Sigmoid colon (tissue), 7 donors: Measurements from ENCODE around the gene MYBPC1. TPM values are rescaled to one million over a fixed set of nuclear protein-coding genes. Genes with fewer than 3 reads are reported as not detected.

Source experiments
- DNase-seq: peaks from one replicate; pipeline ENCODE4 v3.0.0-alpha.2; 2019
- H3K27ac ChIP-seq, 4 donors: fragments of 200-600 bp; sonication (generic); one replicate each; pipeline ENCODE4 v1.5.1; 2016 to 2019; ENCODE audit warnings: mild to moderate bottlenecking in 1 of 4
- H3K27me3 ChIP-seq, 3 donors: fragments of 200-600 bp; sonication (generic); one replicate each; pipeline ENCODE4 v1.5.1; 2019; ENCODE audit warnings: mild to moderate bottlenecking in 1 of 3
- H3K36me3 ChIP-seq, 4 donors: fragments of 200-600 bp; sonication (generic); one replicate each; pipeline ENCODE4 v1.5.1; 2016 to 2019
- H3K4me1 ChIP-seq, 4 donors: fragments of 200-600 bp; sonication (generic); one replicate each; pipeline ENCODE4 v1.5.1; 2017 to 2019
- H3K4me3 ChIP-seq, 4 donors: fragments of 200-600 bp; sonication (generic); one replicate each; pipeline ENCODE4 v1.5.1; 2017 to 2019; ENCODE audit warnings: mild to moderate bottlenecking in 2 of 4, moderate library complexity in 1 of 4
- H3K9me3 ChIP-seq, 4 donors: fragments of 200-600 bp in 3 of 4; sonication (generic) in 3 of 4; one replicate each; pipeline versions ENCODE4 v1.5.1 to v1.6.1; 2013 to 2019
- CTCF ChIP-seq, 4 experiments: fragments of 450-650 bp in 3 of 4; fragments of 200-600 bp in 1 of 4; IDR thresholded peaks; one replicate each; pipeline ENCODE4 v1.5.1; 2016 to 2019; ENCODE audit warnings: antibody characterized with exemption in 4 of 4, mild to moderate bottlenecking in 3 of 4, moderate library complexity in 2 of 4
- EP300 ChIP-seq, 4 donors: sonication (generic); formaldehyde crosslinking; IDR thresholded peaks; one replicate each; pipeline ENCODE4 v1.6.1; 2017; ENCODE audit warnings: antibody characterized with exemption in 4 of 4
- POLR2A ChIP-seq, 2 donors: fragments of 450-650 bp; IDR thresholded peaks; one replicate each; pipeline ENCODE4 v1.6.1; 2016; ENCODE audit warnings: antibody characterized with exemption in 2 of 2, mild to moderate bottlenecking in 2 of 2, moderate library complexity in 2 of 2
- POLR2AphosphoS5 ChIP-seq, 4 donors: sonication (generic); formaldehyde crosslinking; IDR thresholded peaks; one replicate each; pipeline ENCODE4 v1.6.1; 2017; ENCODE audit warnings: antibody characterized with exemption in 4 of 4
- WGBS, 2 donors: extraction: QIAGEN DNeasy Blood & Tissue Kit; methylation state at CpG; one replicate each; pipeline ENCODE4 v1.1.7; 2013; 5-methylcytosine and 5-hydroxymethylcytosine counted together
- intact Hi-C: fragments of 100-400 bp; cut with DNase I; formaldehyde crosslinking; loops from one replicate; pipeline ENCODE4 v1.15.1; 2023
- polyA plus RNA-seq, 3 donors: library from polyadenylated mRNA; stranded (reverse); fragments of 200-250 nt; gene quantifications; one replicate each; pipeline ENCODE4 v1.2.3, GENCODE V29; 2013
- total RNA-seq, 4 donors: library from RNA; depleted of rRNA; stranded (reverse); fragments of >200 nt; gene quantifications; one replicate each; pipeline ENCODE4 v1.1.0, GENCODE V29; 2016
- donor health status: healthy with polysubstance abuse.
- donor health status: Bipolar disorder and iron deficiency.
- donor health status: healthy.

MYBPC1 gene
- total and polyA plus RNA-seq, 7 donors: 0.16 to 18.6 (median 2.1) TPM

- Histone ChIP-seq H3K9me3 (no peaks in the 10 kb centered on the region), H3K27me3 (no peaks in the 10 kb centered on the region), H3K27ac (no peak overlapping the region), H3K4me1 (no peaks in the 10 kb centered on the region), H3K4me3 (no peak overlapping the region), H3K36me3 (no peaks in the 10 kb centered on the region)
- intact Hi-C loops: no loop called here
- WGBS, 2 donors: 58 to 75% methylated on average over 2 of the region's 2 CpGs
- DNase-seq: no peak
- TF ChIP-seq EP300 (IDR thresholded peaks at IDR 0.05) (no peak), POLR2A (IDR thresholded peaks at IDR 0.05) (no peak), POLR2AphosphoS5 (IDR thresholded peaks at IDR 0.05) (no peak), CTCF (IDR thresholded peaks at IDR 0.05) (no peak)
These were observed 24.4 kb downstream of the MYBPC1 start for GRCh38 chr12:101619026-101619786.

DNA sequence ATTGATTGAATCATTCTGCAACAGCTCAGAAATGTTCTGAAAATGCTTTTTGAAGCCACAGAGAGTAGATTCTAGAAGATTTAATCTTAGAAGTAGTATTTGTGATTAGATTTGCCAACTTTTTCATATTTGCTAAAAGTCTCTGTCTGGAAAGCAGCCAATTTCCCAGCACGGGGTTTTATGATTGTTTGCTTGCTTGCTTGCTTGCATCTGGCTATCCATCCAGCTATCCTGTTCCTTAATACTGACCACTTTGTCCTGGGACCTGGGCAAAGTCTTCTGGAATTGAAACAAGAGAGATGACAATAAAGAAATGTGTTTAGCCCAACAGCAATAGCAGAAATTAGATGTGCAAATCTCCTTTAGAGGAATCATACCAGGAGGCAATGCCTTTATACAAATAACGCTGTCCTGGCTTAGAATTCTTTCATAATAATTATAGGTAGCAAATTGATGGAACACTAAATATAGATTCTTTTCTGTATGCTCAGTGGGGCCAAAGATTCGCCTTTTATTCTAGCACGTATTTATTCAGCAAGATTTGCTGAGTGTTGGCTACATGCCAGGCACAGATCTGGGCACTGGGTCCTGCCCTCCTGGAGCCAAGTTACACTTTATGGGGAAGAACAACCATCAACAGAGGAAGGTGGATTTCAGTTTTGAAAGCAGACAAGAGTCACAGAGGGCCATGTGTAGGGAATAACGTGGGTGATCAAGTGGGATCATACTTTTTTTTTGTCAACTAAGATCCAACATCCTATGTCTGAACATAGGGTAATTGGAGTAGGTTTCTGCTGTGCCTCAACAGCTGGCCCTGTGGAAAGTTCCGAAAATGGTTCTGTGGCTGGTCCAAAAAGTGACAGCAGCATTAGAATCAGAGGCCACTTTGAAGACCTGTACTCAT lies 25.3 kb downstream of the MYBPC1 start:
- no peaks in the 10 kb centered on the region for H3K27me3 ChIP-seq
- no peak for TF ChIP-seq POLR2A (IDR thresholded peaks at IDR 0.05)
- H3K4me1 ChIP-seq: no peaks in the 10 kb centered on the region
- no peak overlapping the region for H3K4me3 ChIP-seq
- DNase-seq: no peak
- H3K36me3 ChIP-seq: no peaks in the 10 kb centered on the region
- WGBS, 2 donors: 17 to 48% methylated on average over 6 of the region's 6 CpGs
- no peaks in the 10 kb centered on the region for H3K9me3 ChIP-seq
- no peak overlapping the region for H3K27ac ChIP-seq
- intact Hi-C loops: no loop called here

DNA sequence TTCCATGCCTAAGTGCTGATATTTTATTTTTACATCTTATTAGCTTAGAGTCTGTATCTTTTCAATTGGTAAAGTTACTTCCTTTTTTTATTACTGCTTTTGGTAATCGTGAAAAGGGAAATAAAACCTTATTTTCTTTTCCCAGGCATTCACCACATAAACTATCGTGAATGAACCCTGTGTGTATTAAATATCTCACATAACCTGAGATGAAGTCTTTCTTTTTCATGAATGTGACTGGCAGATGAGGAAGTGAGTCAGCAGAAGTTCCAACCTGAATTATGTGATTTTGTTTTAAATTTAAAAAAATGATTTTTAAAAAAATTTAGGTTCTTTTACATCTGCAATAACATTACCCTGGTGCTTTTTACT lies 26.0 kb downstream of the MYBPC1 start:
- intact Hi-C loops: no loop called here
- H3K4me1 ChIP-seq: no peaks in the 10 kb centered on the region
- TF ChIP-seq CTCF (IDR thresholded peaks at IDR 0.05): no peak
- TF ChIP-seq POLR2A (IDR thresholded peaks at IDR 0.05): no peak
- no peak for TF ChIP-seq POLR2AphosphoS5 (IDR thresholded peaks at IDR 0.05)
- TF ChIP-seq EP300 (IDR thresholded peaks at IDR 0.05): no peak
- H3K36me3 ChIP-seq: no peaks in the 10 kb centered on the region
- no peak overlapping the region for H3K4me3 ChIP-seq
- no peak for DNase-seq
- H3K27me3 ChIP-seq: no peaks in the 10 kb centered on the region
- WGBS, 2 donors: 13 to 24% methylated on average over 2 of the region's 2 CpGs
- H3K9me3 ChIP-seq: no peaks in the 10 kb centered on the region
- H3K27ac ChIP-seq: no peak overlapping the region

DNA sequence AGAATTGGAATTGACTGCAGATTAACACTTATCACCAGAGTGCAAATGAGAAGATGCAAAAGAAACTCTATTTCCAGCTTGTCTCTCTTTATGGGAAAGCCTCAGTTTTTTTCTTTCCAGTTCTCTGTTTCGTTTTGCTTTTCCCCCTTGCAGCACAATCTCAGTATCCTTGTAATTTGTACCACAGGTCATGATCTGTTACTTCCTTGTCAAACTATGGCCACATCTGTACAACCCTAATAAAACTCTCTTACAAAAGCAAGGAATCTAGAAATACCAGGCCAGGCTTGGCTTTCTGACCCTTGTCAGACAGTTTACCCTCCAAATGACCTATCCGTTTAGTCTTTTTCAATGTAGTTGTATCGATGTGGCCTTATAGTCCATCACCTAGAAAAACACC lies 33.9 kb downstream of the MYBPC1 start:
- Histone ChIP-seq H3K27me3 (no peaks in the 10 kb centered on the region), H3K36me3 (no peaks in the 10 kb centered on the region), H3K27ac (no peak overlapping the region), H3K4me1 (no peaks in the 10 kb centered on the region), H3K4me3 (no peak overlapping the region), H3K9me3 (no peaks in the 10 kb centered on the region)
- DNase-seq: no peak
- no peak for TF ChIP-seq EP300 (IDR thresholded peaks at IDR 0.05)
- TF ChIP-seq POLR2AphosphoS5 (IDR thresholded peaks at IDR 0.05): no peak
- no peak for TF ChIP-seq POLR2A (IDR thresholded peaks at IDR 0.05)
- intact Hi-C loops: no loop called here
- 32 to 61% methylated on average over 3 of the region's 3 CpGs for WGBS, 2 donors

GRCh38 chr12:101634724-101635123 lies 40.0 kb downstream of the MYBPC1 start:
- H3K27me3 ChIP-seq: no peaks in the 10 kb centered on the region
- TF ChIP-seq POLR2AphosphoS5 (IDR thresholded peaks at IDR 0.05) (no peak), POLR2A (IDR thresholded peaks at IDR 0.05) (no peak), CTCF (IDR thresholded peaks at IDR 0.05) (no peak), EP300 (IDR thresholded peaks at IDR 0.05) (no peak)
- no peaks in the 10 kb centered on the region for H3K4me1 ChIP-seq
- no peak for DNase-seq
- intact Hi-C loops: no loop called here
- H3K27ac ChIP-seq: no peak overlapping the region
- no peak overlapping the region for H3K4me3 ChIP-seq
- H3K36me3 ChIP-seq: no peaks in the 10 kb centered on the region
- 45 to 83% methylated on average over 2 of the region's 2 CpGs for WGBS, 2 donors
- no peaks in the 10 kb centered on the region for H3K9me3 ChIP-seq
